OCI-LY1 (cell line): ENCODE data around the gene MEG3.
A peak's percentile ranks its signal among the peaks of the same experiment; 100 is the strongest.

Experiments
- H2AFZ ChIP-seq: fragments of 200-600 bp; sonication (generic), shearing (Covaris generic); 2 replicates; pipeline ENCODE4 v1.6.0; 2014; ENCODE audit warnings: antibody characterized with exemption, mild to moderate bottlenecking, low read length
- H3F3A ChIP-seq: fragments of 200-600 bp; sonication (generic), shearing (Covaris generic); 2 replicates; pipeline ENCODE4 v1.6.0; 2014; ENCODE audit warnings: mild to moderate bottlenecking, antibody characterized with exemption, low read length, moderate library complexity; ENCODE audit not compliant: insufficient read depth
- H3K27ac ChIP-seq: fragments of 200-600 bp; sonication (generic); 2 replicates; pipeline ENCODE4 v1.5.1; 2014; ENCODE audit warnings: low read length, mixed run types, mild to moderate bottlenecking, low read depth; ENCODE audit not compliant: poor library complexity, severe bottlenecking
- H3K27me3 ChIP-seq: fragments of 200-600 bp; sonication (generic); 2 replicates; pipeline ENCODE4 v1.6.0; 2014; ENCODE audit warnings: antibody characterized with exemption, mild to moderate bottlenecking, low read length, moderate library complexity; ENCODE audit not compliant: insufficient read depth
- H3K36me3 ChIP-seq: fragments of 200-600 bp; sonication (generic); 2 replicates; pipeline ENCODE4 v1.6.1; 2014; ENCODE audit warnings: mild to moderate bottlenecking, antibody characterized with exemption, low read length, moderate library complexity, mixed read lengths; ENCODE audit not compliant: insufficient read depth
- H3K4me1 ChIP-seq: fragments of 200-600 bp; sonication (generic); 2 replicates; pipeline ENCODE4 v1.5.1; 2014; ENCODE audit warnings: mild to moderate bottlenecking, low read length, moderate library complexity; ENCODE audit not compliant: insufficient read depth, severe bottlenecking
- H3K4me2 ChIP-seq: fragments of 200-600 bp; sonication (generic), shearing (Covaris generic); 2 replicates; pipeline ENCODE4 v1.6.1; 2014; ENCODE audit warnings: low read length
- H3K4me3 ChIP-seq: fragments of 200-600 bp; sonication (generic); 2 replicates; pipeline ENCODE4 v1.5.1; 2014; ENCODE audit warnings: low read length, low read depth, mild to moderate bottlenecking, mixed read lengths; ENCODE audit not compliant: poor library complexity, severe bottlenecking
- H3K79me2 ChIP-seq: fragments of 200-600 bp; shearing (Covaris generic); 2 replicates; pipeline ENCODE4 v1.6.1; 2016; ENCODE audit warnings: mixed run types, low read length, mixed read lengths; ENCODE audit not compliant: insufficient read depth
- H3K9ac ChIP-seq: fragments of 200-600 bp; sonication (generic), shearing (Covaris generic); 2 replicates; pipeline ENCODE4 v1.6.1; 2014; ENCODE audit warnings: mild to moderate bottlenecking, low read length, mixed read lengths
- H3K9me2 ChIP-seq: fragments of 200-600 bp; sonication (generic), shearing (Covaris generic); 2 replicates; pipeline ENCODE4 v1.6.1; 2014; ENCODE audit warnings: low read depth, mild to moderate bottlenecking, low read length, mixed read lengths
- H3K9me3 ChIP-seq: fragments of 200-600 bp; shearing (Covaris generic); 2 replicates; pipeline ENCODE4 v1.6.1; 2014; ENCODE audit warnings: low read length, mixed read lengths
- H4K20me1 ChIP-seq: fragments of 200-600 bp; sonication (generic), shearing (Covaris generic); 2 replicates; pipeline ENCODE4 v1.6.0; 2016; ENCODE audit warnings: mild to moderate bottlenecking, low read length; ENCODE audit not compliant: insufficient read depth
- CTCF ChIP-seq: fragments of 200-600 bp; sonication (generic), shearing (Covaris generic); IDR thresholded peaks from 2 replicates; pipeline ENCODE4 v1.5.1; 2017; ENCODE audit warnings: mild to moderate bottlenecking, antibody characterized with exemption, low read length, moderate library complexity, mixed read lengths
- EZH2 ChIP-seq: fragments of 200-600 bp; sonication (generic), shearing (Covaris generic); IDR thresholded peaks from 2 replicates; pipeline ENCODE4 v1.8.0; 2017; ENCODE audit warnings: borderline replicate concordance, mixed run types, mild to moderate bottlenecking, antibody characterized with exemption, low read length, moderate library complexity, mixed read lengths

The MEG3 gene

GRCh38 chr14:100899884-100900771 lies 74.2 kb downstream of the MEG3 start:
- Histone ChIP-seq H4K20me1 (no peaks in the 10 kb centered on the region), H3F3A (no peaks in the 10 kb centered on the region), H2AFZ (no peak overlapping the region), H3K4me3 (no peak overlapping the region), H3K27ac (no peak overlapping the region), H3K9me3 (no peaks in the 10 kb centered on the region), H3K36me3 (no peaks in the 10 kb centered on the region), H3K9me2 (no peaks in the 10 kb centered on the region), H3K4me2 (no peak overlapping the region), H3K4me1 (no peaks in the 10 kb centered on the region), H3K27me3 (no peaks in the 10 kb centered on the region), H3K9ac (no peak overlapping the region), H3K79me2 (no peaks in the 10 kb centered on the region)
- TF ChIP-seq EZH2 (no peak), CTCF (no peak)

- H3K27me3 ChIP-seq = no peaks in the 10 kb centered on the region
- TF ChIP-seq EZH2 (no peak), CTCF (peak; percentile 54)
- no peak overlapping the region for H3K27ac ChIP-seq
These were observed 75.0 kb downstream of the MEG3 start for GRCh38 chr14:100900837-100901390.

GRCh38 chr14:100901391-100902183 lies 75.7 kb downstream of the MEG3 start:
- no peaks in the 10 kb centered on the region for H4K20me1 ChIP-seq
- no peaks in the 10 kb centered on the region for H3K4me1 ChIP-seq
- H3K9me2 ChIP-seq = no peaks in the 10 kb centered on the region
- no peaks in the 10 kb centered on the region for H3K79me2 ChIP-seq
- no peak overlapping the region for H3K4me3 ChIP-seq
- H3K4me2 ChIP-seq = no peak overlapping the region
- H3F3A ChIP-seq = no peaks in the 10 kb centered on the region
- TF ChIP-seq EZH2 (no peak), CTCF (no peak)
- H2AFZ ChIP-seq = no peak overlapping the region
- no peaks in the 10 kb centered on the region for H3K36me3 ChIP-seq
- no peaks in the 10 kb centered on the region for H3K27me3 ChIP-seq
- H3K9me3 ChIP-seq = no peaks in the 10 kb centered on the region
- no peak overlapping the region for H3K9ac ChIP-seq
- no peak overlapping the region for H3K27ac ChIP-seq

More at GRCh38 chr14:100900837-100901390, 75.0 kb downstream of the MEG3 start:
- Histone ChIP-seq H3K4me2 (no peak overlapping the region), H3K36me3 (no peaks in the 10 kb centered on the region), H3K9ac (no peak overlapping the region), H3K9me3 (no peaks in the 10 kb centered on the region), H3F3A (no peaks in the 10 kb centered on the region), H3K4me1 (no peaks in the 10 kb centered on the region), H3K9me2 (no peaks in the 10 kb centered on the region), H4K20me1 (no peaks in the 10 kb centered on the region), H3K79me2 (no peaks in the 10 kb centered on the region), H3K4me3 (no peak overlapping the region), H2AFZ (no peak overlapping the region)
